ENCODE measurements around the gene NANP.

The NANP gene

DNA sequence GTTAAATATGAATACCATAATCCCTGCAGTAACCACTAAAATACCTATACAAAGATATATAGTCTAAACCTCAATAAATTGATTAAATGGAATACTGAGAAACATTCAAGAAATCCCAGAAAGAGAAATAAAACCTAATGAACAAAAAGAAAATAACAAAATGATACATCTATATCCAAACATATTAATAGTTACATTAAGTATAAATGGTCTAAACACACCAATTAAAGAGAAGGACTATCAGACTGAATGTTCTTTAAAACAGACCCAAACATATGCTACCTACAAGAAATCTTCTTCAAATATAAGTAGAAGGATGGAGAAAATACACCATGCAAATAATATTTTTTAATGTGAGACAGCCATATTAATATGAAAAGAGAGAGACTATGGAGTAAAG is 60.5 kb downstream of the NANP start:
- H3K79me2 ChIP-seq (ENCODE audit: insufficient read depth, low read length) = peaks cover 54% of the 10 kb centered on the region
- no peak overlapping the region for H3K4me2 ChIP-seq (ENCODE audit: low read depth, low read length, poor library complexity, severe bottlenecking)
- no peaks in the 10 kb centered on the region for H3K27me3 ChIP-seq (ENCODE audit: insufficient read depth, low read length, poor library complexity, severe bottlenecking)
- peaks cover 9% of the 10 kb centered on the region; the same call in 1 of the 2 replicates for H3K9me3 ChIP-seq (ENCODE audit: insufficient read depth, low read depth, low read length)
- H3K4me1 ChIP-seq (ENCODE audit: insufficient read depth, low read length, poor library complexity, severe bottlenecking) = peaks cover 5% of the 10 kb centered on the region
- H4K20me1 ChIP-seq (ENCODE audit: insufficient read depth, low read length, poor library complexity, severe bottlenecking) = peaks cover 4% of the 10 kb centered on the region
- H3F3A ChIP-seq (ENCODE audit: low read depth) = no peaks in the 10 kb centered on the region
- H3K9ac ChIP-seq (ENCODE audit: low read depth, low read length, poor library complexity, severe bottlenecking) = no peak overlapping the region
- peaks cover 16% of the 10 kb centered on the region; the same call in 1 of the 2 replicates for H3K36me3 ChIP-seq (ENCODE audit: insufficient read depth, low read length)
- no peaks in the 10 kb centered on the region for H3K9me2 ChIP-seq (replicated peaks; ENCODE audit: low read depth, low read length)
- H2AFZ ChIP-seq (ENCODE audit: low read length) = no peak overlapping the region
- no peak overlapping the region for H3K4me3 ChIP-seq (ENCODE audit: low read length, poor library complexity, severe bottlenecking)
- TF ChIP-seq, protein P1, sequence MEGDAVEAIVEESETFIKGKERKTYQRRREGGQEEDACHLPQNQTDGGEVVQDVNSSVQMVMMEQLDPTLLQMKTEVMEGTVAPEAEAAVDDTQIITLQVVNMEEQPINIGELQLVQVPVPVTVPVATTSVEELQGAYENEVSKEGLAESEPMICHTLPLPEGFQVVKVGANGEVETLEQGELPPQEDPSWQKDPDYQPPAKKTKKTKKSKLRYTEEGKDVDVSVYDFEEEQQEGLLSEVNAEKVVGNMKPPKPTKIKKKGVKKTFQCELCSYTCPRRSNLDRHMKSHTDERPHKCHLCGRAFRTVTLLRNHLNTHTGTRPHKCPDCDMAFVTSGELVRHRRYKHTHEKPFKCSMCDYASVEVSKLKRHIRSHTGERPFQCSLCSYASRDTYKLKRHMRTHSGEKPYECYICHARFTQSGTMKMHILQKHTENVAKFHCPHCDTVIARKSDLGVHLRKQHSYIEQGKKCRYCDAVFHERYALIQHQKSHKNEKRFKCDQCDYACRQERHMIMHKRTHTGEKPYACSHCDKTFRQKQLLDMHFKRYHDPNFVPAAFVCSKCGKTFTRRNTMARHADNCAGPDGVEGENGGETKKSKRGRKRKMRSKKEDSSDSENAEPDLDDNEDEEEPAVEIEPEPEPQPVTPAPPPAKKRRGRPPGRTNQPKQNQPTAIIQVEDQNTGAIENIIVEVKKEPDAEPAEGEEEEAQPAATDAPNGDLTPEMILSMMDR (conservative IDR thresholded peaks at IDR 0.05; ENCODE audit: low read length) = no peak
- no peak for TF ChIP-seq EZH2phosphoT487 (IDR thresholded peaks at IDR 0.05; ENCODE audit: borderline replicate concordance)

All from Loucy (cell line).